Peyer's patch (tissue), 4 donors: ENCODE measurements around the gene ZBTB20.

Source experiments
- POLR2A ChIP-seq, 2 donors: fragments of 450-650 bp; IDR thresholded peaks; one replicate each; pipeline ENCODE4 v1.5.1; 2017; ENCODE audit warnings: antibody characterized with exemption in 2 of 2, mild to moderate bottlenecking in 2 of 2, moderate library complexity in 2 of 2
- TF ChIP-seq, protein P1 (sequence below), 6 experiments: fragments of 450-650 bp in 4 of 6; fragments of 200-600 bp in 2 of 6; sonication (generic) in 1 of 6; IDR thresholded peaks; one replicate each; pipeline ENCODE4 v1.5.1; 2017 to 2019; ENCODE audit warnings: antibody characterized with exemption in 6 of 6, mild to moderate bottlenecking in 3 of 6, moderate library complexity in 1 of 6

DNA sequence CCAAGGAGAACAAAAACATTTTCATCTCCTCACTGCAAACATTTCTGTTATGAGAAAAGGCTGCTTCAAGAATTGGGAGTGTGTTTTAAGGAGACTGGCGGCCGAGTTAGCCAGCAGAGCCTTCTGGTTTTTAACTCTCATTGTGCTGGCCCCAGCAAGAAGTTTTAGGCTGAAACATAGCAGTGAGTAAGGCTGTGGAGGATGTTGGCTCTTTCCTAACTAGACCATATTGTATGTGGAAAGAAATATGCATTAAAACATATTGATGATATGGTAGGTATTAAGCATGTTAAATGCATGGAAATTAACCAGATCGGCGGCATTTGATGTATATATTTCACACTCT lies 762.6 kb downstream of the ZBTB20 start:
- TF ChIP-seq, protein P1, sequence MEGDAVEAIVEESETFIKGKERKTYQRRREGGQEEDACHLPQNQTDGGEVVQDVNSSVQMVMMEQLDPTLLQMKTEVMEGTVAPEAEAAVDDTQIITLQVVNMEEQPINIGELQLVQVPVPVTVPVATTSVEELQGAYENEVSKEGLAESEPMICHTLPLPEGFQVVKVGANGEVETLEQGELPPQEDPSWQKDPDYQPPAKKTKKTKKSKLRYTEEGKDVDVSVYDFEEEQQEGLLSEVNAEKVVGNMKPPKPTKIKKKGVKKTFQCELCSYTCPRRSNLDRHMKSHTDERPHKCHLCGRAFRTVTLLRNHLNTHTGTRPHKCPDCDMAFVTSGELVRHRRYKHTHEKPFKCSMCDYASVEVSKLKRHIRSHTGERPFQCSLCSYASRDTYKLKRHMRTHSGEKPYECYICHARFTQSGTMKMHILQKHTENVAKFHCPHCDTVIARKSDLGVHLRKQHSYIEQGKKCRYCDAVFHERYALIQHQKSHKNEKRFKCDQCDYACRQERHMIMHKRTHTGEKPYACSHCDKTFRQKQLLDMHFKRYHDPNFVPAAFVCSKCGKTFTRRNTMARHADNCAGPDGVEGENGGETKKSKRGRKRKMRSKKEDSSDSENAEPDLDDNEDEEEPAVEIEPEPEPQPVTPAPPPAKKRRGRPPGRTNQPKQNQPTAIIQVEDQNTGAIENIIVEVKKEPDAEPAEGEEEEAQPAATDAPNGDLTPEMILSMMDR (IDR thresholded peaks at IDR 0.05): no peak
- TF ChIP-seq POLR2A (IDR thresholded peaks at IDR 0.05): no peak
